Activated CD4-positive, alpha-beta T cell treated with anti-CD3 and anti-CD28 coated beads, Interleukin-10, Interleukin-2, amounts not matched to agents 100 ng/mL and 50 ng/mL, durations not matched to agents 16 hours and 8 hours (primary cell): Measurements from ENCODE around the gene FGGY.

Experiments
- DNase-seq: peaks from one replicate; pipeline ENCODE4 v3.0.0-alpha.2; 2020

Gene FGGY

DNA sequence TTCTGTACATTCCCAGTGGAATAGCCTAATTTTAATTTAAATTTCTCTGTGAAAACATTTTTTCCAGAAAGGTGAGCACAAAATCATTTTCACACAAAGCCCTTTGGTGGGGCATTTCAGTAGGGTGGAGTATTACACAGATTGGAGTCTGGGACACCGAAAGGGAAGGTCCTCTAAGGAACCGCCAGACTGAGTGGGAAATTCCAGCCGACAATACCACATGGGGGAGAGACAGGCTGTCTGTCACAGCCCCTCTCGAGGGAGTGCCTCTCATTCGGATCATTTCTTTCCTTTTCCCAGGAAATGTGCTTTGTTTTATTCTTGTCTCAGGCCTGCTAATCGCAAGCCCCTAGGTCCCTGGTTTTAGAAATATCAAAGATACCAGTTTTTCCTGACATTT is 367.3 kb downstream of the FGGY start:
- DNase-seq: no peak

- DNase-seq: no peak
Measured at GRCh38 chr1:59666106-59666505, 369.2 kb downstream of the FGGY start.

DNA sequence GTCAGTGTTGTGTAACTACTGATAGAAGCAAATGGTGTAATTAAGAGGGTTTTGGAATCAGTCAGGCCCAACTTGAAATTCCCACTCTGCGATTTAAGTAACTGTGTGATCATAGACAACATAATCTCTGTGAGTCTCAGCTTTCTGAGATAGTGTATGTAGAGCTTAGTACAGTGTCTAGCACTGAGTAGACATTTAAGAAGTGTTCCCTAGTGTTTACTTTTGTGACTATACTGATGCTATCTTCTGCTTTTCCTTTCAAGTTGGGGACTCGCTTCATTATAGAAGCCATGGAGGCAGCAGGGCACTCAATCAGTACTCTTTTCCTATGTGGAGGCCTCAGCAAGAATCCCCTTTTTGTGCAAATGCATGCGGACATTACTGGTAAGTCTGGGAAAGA is 370.1 kb downstream of the FGGY start:
- DNase-seq: no peak

DNA sequence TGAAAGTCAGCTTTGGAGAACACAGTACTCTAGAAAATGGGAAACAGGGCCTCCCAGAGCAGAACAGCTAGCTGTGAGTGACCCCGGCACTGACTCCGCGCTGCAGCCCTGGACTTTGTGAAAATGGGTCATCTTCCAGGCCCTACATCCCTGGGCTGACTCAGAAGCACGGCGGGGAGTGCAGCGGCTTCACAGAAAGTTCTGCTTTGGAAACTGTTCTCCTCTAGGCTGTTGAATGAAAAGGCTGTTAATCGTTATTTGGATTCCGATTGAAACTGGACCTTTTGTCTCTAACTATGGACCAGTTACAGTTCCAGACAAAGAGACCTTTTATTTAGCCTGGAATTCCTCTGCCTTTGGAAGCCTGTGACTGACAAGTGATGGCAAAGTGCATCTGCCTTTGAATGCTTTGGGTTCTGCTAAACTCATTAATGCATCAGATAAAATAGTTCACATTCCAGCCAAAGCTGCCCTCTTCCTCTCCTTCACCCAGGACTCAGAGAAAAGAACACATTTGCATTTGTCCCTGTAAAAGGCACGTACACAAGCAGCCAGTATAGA is 372.9 kb downstream of the FGGY start:
- DNase-seq: no peak

DNA sequence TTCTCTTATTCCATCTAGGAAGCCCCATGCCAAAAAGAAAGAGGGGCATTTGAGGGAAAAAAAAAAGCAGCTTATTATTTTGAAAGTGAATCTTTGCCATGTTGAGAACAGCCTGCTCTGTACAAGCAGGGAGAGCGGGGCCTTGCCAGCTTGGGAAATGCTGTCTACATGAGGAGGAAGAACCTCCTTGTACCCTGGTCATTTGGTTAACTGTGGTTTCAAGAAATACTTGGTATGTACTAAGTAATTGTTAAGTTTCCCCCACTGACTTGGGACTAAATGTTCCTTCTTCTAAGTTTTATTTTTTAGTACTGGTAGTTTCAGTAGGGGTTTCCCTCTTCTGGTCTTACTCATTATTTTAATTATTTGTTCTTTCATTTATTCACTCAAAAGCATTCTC is 373.8 kb downstream of the FGGY start:
- DNase-seq: no peak

DNA sequence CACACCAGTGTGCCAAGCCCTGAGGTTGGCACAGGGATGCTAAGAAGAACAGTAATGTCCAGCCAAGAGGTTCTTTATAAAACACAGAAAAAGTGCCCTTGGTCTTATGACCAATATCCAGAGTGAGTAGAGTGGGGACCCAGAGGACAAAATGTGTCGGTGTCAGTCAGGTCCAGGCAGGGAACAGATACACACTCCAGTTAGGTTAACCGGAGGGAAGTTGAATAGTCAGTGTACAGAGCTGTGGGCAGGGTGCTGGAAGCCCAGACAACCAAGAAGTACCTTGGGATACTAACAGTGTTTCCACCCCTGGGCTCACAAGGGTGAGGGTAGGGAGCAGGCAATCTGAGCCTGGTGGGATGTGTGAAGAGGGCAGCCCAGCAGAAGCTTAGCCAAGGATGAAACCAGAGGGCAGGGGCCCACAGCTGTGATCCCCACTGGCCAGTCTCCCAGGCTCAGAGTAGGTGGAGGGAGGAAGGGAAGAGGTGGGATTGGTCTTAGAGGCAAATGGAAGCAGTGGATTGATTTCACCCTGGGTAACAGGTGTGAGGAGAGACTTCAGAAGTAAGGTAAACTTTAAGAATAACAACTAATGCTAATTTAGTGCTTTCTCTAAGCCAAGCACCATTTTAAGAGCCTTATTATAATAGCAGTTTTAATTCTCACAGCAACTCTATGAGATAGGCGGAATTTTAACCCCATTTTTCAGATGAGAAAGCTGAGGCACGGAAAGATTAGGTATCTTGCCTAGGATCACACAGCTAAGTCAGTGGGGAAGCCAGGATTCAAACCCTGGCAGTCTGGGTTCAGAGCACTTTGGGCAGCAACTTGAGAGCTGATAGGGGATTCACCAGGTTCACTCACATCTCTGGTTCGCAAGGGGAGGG is 374.4 kb downstream of the FGGY start:
- DNase-seq: no peak

- DNase-seq: no peak
Measured at GRCh38 chr1:59671953-59672305, 375.0 kb downstream of the FGGY start.

GRCh38 chr1:59672851-59673572 is 376.1 kb downstream of the FGGY start:
- DNase-seq: no peak

DNA sequence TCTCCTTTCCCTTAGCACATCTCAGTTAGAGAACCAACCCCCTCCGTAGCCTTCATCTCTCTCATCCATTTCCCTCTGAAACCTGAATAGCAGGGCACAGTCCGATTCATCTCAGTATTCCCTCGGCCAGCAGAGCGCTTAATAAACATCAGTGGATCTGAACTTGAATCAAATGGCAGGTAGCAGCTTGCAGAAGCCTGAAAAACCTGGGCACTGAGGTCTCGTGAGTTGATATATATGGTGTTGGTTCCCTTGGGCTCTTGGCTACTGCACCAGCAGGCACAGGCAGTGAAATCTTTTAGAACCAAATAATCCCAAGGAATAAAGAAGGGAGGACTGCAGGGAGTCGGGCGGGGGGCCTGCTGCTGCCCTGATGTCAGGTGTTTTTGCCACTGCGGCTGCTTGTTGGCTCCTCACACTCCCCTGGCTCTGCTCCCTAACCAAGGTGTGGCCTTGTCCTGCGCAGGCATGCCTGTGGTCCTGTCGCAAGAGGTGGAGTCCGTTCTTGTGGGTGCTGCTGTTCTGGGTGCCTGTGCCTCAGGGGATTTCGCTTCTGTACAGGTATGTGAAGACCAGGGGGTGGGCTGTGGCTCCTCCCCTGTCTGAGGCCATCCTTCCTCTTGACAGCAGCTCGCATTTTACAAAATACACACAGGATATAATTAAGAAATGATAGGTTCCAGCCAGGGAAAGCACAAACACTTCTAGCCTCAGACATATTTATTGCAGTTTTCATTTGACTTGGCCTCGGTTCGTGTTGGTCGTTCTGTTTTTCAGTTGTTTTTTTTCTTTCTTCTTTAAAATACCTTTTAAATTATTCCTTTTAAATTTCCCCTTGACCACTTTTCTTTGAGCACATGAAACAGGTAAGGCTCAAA is 376.9 kb downstream of the FGGY start:
- no peak for DNase-seq

DNA sequence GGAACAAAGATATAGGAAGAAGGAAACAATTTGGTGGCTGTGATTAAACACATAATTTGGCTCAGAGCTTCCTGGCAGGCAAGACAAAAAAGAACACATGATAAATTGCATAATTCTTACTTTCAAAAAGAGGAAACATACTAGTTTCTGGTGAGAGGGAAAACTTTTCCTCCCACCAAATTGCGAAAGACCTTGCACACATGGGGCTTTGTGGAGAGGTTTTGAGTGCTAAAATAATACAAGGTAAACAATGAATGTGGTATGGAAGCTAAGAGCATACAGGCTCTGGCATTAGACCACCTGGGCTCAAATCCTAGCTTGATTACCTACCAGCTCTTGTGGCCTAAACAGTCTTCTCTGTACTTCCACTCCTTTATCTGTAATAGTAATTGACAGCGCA is 377.7 kb downstream of the FGGY start:
- DNase-seq: no peak

- DNase-seq: no peak
Measured at GRCh38 chr1:59675936-59676335, 379.0 kb downstream of the FGGY start.

DNA sequence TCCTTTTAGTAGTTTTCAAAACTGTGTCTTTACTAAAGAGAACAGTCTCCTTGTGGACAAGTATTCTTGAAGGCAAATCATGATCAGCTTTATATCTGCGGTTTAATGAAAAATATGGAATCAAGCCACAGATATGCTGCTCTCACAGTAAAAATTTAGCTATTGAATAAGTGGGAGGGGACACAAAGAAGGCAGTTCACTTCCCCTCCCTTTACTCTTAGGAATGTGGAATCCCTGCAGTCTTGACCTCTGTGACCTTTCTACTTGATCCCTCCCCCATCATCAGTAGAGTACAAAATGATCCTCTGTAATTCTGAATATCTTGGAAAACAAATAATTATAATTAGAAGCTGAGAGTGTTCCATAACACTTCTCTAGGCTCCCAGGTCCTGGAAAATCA is 381.1 kb downstream of the FGGY start:
- no peak for DNase-seq

GRCh38 chr1:59678493-59679228 is 381.8 kb downstream of the FGGY start:
- DNase-seq: no peak

DNA sequence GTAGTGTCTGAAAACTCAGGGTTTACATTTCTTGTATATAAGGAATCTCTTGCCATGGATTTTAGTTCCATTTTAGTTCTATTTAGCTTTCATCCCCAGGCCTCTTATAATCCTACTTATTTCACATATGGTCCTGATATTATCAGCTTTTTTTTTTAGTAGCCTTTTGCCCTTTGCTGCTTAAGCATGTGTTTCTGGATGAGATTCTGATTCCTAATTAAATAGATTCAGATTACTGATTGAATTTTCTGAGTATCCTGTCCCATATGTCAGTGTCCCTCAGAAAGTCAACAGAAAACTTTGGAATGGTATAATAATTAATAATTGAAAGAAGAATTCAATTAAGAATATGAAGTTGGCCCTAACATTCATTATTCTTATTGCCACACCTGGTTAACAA is 383.1 kb downstream of the FGGY start:
- DNase-seq: no peak

DNA sequence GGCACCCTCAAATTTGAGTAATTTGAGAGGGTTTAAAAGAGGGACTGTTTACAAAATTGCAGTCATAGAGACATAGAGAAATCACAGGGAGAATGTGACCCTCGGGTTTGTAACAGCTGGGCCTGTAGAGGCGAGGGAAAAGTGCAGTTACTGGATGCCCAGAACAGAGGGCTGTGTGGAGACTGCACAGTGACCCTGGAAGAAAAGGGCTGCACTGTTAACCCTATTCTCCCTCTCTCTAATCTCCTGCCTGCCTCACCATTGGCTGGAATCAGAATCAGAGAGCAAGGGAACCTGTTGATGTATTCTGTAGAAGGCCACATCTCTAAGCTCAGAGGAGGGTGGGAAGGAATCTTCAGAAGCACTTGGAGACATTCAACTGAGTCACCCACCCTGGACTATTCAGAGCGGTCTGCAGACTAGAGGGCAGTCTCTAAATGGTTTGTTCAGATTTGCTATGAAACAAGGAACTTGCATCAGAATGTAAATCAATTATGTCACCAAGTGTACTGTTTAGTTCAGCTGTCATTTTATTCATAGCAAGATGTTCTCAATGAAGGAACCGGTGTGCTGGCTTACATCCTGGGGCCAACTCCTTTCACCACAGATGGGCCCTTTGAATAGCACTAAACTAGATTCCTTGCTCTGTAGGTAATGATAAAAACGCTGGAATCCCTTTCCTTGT is 385.6 kb downstream of the FGGY start:
- no peak for DNase-seq

DNA sequence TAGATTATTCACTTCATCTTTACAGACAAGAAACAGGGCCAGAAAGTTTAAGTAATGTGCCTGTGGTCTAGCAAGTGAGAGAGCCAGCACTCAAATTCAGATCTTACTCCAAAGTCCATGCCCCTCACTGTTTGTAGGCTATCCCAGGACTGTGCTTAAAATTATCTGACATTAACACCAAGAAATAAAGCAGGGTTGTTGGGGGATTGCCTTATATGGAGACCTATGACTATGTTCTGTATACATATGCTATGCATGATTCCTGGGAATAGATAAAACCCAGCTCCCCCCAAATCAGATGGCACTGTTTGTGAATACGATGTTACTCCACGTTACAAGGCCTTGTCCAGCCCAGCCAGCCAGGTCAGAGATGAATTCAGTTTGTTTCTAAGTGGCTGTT is 386.3 kb downstream of the FGGY start:
- no peak for DNase-seq

GRCh38 chr1:59684698-59685097 is 387.8 kb downstream of the FGGY start:
- DNase-seq: no peak

GRCh38 chr1:59685101-59685500 is 388.2 kb downstream of the FGGY start:
- no peak for DNase-seq

DNA sequence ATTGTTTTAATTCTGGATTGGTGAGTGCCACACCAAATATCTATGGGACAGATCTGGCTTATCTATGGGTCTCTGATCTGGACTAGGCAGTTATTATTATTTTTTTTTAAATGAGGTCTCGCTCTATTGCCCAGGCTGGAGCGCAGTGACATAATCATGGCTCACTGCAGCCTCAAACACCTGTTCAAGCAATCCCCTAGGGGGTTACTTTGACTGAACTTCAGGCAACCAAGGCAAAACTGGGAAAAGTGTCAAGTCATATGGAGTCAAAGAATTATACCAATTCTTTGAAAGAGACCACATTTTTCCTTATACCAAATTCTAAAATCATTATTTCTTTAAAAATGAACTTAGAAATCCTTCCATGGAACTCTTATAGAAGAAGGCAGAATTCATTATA is 388.8 kb downstream of the FGGY start:
- no peak for DNase-seq

GRCh38 chr1:59686170-59686569 is 389.3 kb downstream of the FGGY start:
- DNase-seq: no peak

DNA sequence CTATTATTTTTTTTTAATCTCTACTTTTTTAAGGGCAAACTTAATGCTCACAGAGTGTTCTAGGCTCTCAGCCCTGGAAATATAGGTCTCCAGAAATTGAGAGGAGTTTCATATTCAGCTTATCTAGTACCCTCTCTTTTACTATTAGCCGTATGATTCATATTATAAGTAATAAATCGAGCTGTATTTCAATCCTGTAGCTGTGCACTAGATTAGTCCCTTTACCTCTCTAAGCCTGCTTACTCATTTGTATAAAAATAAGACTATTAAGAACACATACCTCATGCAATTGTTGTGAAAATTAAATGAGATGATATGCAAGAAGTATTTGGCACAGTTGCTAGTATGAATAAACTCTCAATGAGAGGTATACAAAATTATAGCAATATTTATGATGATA is 389.7 kb downstream of the FGGY start:
- no peak for DNase-seq

DNA sequence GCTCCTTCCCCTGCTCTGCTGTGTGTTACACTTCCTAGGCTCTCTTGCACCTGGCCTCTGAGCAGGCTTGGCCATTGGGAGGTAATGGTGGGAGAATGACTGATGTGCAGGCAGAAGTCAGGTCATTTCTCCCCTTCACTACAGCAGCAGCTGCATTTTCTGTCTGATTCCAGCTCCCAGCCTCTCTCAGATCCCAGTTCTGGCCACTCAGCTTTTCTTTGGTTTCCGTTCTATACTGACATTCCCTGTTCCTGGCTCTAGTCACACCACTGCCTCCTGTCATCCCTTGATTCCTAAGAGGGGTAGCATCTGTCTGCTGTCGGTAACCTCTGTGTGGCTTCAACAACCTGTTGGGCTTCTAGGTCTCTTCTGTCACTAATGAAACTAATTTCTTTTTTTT is 390.2 kb downstream of the FGGY start:
- DNase-seq: no peak
